Esophagus muscularis mucosa (tissue), 4 donors: Measurements from ENCODE around the gene GNAS-AS1. TPM values are rescaled to one million over a fixed set of nuclear protein-coding genes. Genes with fewer than 3 reads are reported as not detected.

Experiments used
- DNase-seq: peaks from one replicate; pipeline ENCODE4 v3.0.0-alpha.2; 2017; ENCODE audit errors: extremely low spot score
- H3K27ac ChIP-seq, 4 donors: fragments of 200-600 bp; sonication (generic); replicated peaks in 1 of 4; 1 replicate in 3 of 4; 2 replicates in 1 of 4; pipeline ENCODE4 v1.5.1; 2016 to 2019; ENCODE audit warnings: mild to moderate bottlenecking in 1 of 4
- H3K27me3 ChIP-seq, 4 donors: fragments of 200-600 bp; sonication (generic); one replicate each; pipeline versions ENCODE4 v1.5.1 to v1.6.0; 2016 to 2019
- H3K36me3 ChIP-seq, 4 donors: fragments of 200-600 bp; sonication (generic); one replicate each; pipeline ENCODE4 v1.5.1; 2016 to 2019
- H3K4me1 ChIP-seq, 4 donors: fragments of 200-600 bp; sonication (generic); one replicate each; pipeline ENCODE4 v1.5.1; 2016 to 2019
- H3K4me3 ChIP-seq, 4 donors: fragments of 200-600 bp; sonication (generic); 1 replicate in 2 of 4; 2 replicates in 2 of 4; pipeline ENCODE4 v1.5.1; 2016 to 2019; ENCODE audit warnings: mild to moderate bottlenecking in 4 of 4, moderate library complexity in 1 of 4
- H3K9me3 ChIP-seq, 4 donors: fragments of 200-600 bp; sonication (generic); 1 replicate in 3 of 4; 2 replicates in 1 of 4; pipeline ENCODE4 v1.5.1; 2016 to 2019
- EP300 ChIP-seq: sonication (generic); formaldehyde crosslinking; IDR thresholded peaks from one replicate; pipeline ENCODE4 v1.6.1; 2017; ENCODE audit warnings: antibody characterized with exemption
- POLR2A ChIP-seq: fragments of 450-650 bp; IDR thresholded peaks from one replicate; pipeline ENCODE4 v1.6.1; 2017; ENCODE audit warnings: antibody characterized with exemption, moderate library complexity, mild to moderate bottlenecking, low read depth
- POLR2AphosphoS5 ChIP-seq, 2 donors: sonication (generic); formaldehyde crosslinking; IDR thresholded peaks; one replicate each; pipeline ENCODE4 v1.6.1; 2017; ENCODE audit warnings: antibody characterized with exemption in 2 of 2
- WGBS: methylation state at CpG from one replicate; pipeline ENCODE4 v1.1.5; 2018; 5-methylcytosine and 5-hydroxymethylcytosine counted together
- intact Hi-C: fragments of 100-400 bp; cut with DNase I; formaldehyde crosslinking; loops from one replicate; pipeline ENCODE4 v1.15.1; 2023
- total RNA-seq, 4 donors: library from RNA; depleted of rRNA; stranded (reverse); fragments of >200 nt; gene quantifications; one replicate each; pipeline versions ENCODE4 v1.1.0 to v1.2.1, GENCODE V29; 2016
- TF ChIP-seq, protein P1 (sequence below), 3 experiments: fragments of 200-600 bp in 2 of 3; fragments of 450-650 bp in 1 of 3; sonication (generic) in 2 of 3; IDR thresholded peaks; one replicate each; pipeline ENCODE4 v1.5.1; 2017 to 2019; ENCODE audit warnings: antibody characterized with exemption in 3 of 3, mild to moderate bottlenecking in 2 of 3, moderate library complexity in 1 of 3

Gene GNAS-AS1
- total RNA-seq, 4 donors from 2014 or later: 0.13 to 0.42 (median 0.23) TPM; not detected in 1

DNA sequence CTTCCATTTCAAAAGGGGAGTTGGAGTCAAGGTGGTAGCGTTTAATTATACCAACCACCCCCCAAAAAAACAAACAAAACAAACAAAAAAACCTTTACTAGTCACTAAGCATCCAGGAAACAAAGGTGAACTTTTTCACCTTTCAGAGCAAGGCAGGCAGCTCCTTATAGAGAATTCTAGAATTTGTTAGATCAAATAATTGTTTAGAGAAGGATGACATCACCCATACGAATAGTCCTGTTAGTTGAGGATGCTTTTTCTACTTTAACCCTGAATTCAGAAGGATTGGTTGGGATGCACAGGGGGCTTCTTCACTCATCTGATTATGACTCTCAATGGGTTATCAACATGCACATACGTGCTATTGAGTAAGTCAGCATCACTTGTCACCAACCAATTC, 46.1 kb upstream of the GNAS-AS1 start:
- Histone ChIP-seq H3K4me3 (no peak overlapping the region), H3K27me3 (no peaks in the 10 kb centered on the region), H3K9me3 (no peaks in the 10 kb centered on the region), H3K27ac (peak overlapping the region in 2 of 4 donors; percentile 8 to 11), H3K36me3 (peaks cover 0 to 11% (median 6%) of the 10 kb centered on the region in 4 donors), H3K4me1 (peaks cover 86 to 90% (median 90%) of the 10 kb centered on the region in 4 donors)
- no peak for TF ChIP-seq POLR2AphosphoS5 (IDR thresholded peaks at IDR 0.05)
- intact Hi-C loops: no loop called here
- WGBS: 48% methylated on average over 3 of the region's 3 CpGs
- no peak for DNase-seq

DNA sequence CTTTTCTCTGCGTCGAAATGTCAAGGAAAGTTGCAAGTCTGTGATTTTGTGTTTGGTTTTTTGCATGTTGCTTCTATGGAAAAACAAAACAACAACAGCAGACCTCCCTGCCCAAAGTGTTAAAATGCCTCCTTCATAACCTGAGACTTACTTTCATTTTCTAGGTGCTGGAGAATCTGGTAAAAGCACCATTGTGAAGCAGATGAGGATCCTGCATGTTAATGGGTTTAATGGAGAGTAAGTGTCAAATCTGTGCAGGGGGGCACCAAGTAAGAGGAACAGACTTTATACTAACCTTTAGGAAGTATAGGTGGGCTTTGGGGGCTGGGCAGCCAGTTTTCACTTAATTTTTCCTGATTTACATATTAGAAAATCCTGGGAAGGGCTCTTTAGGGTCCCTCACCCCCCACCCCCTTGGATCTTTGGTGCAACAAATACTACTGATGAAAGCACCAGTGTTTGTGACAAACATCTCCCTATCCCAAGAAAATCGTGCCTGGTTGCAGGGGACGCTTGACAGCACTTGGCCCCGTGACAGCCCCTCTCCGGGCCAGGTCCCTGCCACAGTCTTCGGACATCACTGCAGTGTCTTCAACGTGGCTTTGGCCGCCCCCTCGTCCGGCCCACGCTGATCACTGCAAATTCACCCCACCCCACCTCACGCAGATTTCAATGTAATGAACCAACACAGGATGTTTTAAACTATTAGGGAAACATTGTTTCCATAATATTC, 44.9 kb upstream of the GNAS-AS1 start:
- WGBS: 35% methylated on average over 13 of the region's 13 CpGs
- no peaks in the 10 kb centered on the region for H3K9me3 ChIP-seq
- peak overlapping the region; percentile 12 to 21 (median 18) for H3K4me3 ChIP-seq
- intact Hi-C loops: no loop called here
- peak overlapping the region in 2 of 4 donors; percentile 37 to 99 for H3K27ac ChIP-seq
- peaks cover 0 to 11% (median 6%) of the 10 kb centered on the region in 4 donors for H3K36me3 ChIP-seq
- no peaks in the 10 kb centered on the region for H3K27me3 ChIP-seq
- no peak for DNase-seq
- peaks cover 74 to 80% (median 78%) of the 10 kb centered on the region in 4 donors for H3K4me1 ChIP-seq
- TF ChIP-seq EP300 (no peak), POLR2AphosphoS5 (IDR thresholded peaks at IDR 0.05) (no peak), POLR2A (no peak)
- TF ChIP-seq, protein P1, sequence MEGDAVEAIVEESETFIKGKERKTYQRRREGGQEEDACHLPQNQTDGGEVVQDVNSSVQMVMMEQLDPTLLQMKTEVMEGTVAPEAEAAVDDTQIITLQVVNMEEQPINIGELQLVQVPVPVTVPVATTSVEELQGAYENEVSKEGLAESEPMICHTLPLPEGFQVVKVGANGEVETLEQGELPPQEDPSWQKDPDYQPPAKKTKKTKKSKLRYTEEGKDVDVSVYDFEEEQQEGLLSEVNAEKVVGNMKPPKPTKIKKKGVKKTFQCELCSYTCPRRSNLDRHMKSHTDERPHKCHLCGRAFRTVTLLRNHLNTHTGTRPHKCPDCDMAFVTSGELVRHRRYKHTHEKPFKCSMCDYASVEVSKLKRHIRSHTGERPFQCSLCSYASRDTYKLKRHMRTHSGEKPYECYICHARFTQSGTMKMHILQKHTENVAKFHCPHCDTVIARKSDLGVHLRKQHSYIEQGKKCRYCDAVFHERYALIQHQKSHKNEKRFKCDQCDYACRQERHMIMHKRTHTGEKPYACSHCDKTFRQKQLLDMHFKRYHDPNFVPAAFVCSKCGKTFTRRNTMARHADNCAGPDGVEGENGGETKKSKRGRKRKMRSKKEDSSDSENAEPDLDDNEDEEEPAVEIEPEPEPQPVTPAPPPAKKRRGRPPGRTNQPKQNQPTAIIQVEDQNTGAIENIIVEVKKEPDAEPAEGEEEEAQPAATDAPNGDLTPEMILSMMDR (IDR thresholded peaks at IDR 0.05): no peak

DNA sequence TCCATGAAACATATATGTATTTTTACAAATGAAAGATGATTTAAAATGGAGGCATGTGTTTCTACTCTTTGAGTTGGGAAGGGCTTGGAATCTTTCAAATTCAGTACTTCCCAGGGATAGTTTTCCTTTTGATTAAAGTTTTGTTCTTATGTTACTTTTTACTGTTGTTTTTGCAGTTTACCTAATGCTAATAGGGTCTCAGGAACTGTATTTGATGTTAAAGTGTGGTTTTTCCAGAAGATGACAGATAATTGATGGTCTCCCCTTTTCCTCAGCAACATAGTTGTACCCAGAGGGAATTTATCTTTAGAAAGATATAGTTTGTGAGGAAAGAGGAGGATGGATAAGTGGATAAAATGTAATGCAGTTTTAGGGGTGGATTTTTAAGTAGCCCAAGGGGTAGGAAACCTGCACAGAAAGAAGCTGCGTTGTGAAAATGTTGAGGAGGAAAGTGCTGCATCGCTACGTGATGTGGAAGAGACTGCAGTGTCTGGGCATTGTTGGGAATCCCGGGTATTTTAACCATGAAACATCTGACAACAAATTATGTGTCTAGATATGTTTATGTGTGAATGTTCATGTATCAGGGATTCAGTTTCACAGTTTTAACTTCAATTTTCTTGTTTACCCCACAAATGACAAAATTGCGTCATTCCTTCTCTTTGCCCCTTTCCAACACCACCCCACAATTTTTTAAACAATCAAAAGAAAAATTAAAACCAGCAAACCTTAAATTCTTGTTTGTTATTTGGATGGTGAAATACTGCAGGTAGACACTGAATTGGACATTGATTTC, 44.1 kb upstream of the GNAS-AS1 start:
- Histone ChIP-seq H3K4me3 (peak overlapping the region; percentile 12 to 21 (median 18)), H3K27ac (peak overlapping the region in 2 of 4 donors; percentile 37 to 99), H3K4me1 (peaks cover 66 to 78% (median 76%) of the 10 kb centered on the region in 4 donors), H3K27me3 (no peaks in the 10 kb centered on the region), H3K36me3 (peaks cover 0 to 11% (median 6%) of the 10 kb centered on the region in 4 donors), H3K9me3 (no peaks in the 10 kb centered on the region)
- 15% methylated on average over 5 of the region's 5 CpGs for WGBS
- DNase-seq: no peak
- TF ChIP-seq EP300 (no peak), POLR2AphosphoS5 (IDR thresholded peaks at IDR 0.05) (no peak), POLR2A (no peak)
- TF ChIP-seq, protein P1 (IDR thresholded peaks at IDR 0.05): no peak
- intact Hi-C loops: loop anchor here (5.0 kb wide), 2 partner anchors 87 to 137 kb away; partner anchors contain the start of genes ATP5F1E and NELFCD

DNA sequence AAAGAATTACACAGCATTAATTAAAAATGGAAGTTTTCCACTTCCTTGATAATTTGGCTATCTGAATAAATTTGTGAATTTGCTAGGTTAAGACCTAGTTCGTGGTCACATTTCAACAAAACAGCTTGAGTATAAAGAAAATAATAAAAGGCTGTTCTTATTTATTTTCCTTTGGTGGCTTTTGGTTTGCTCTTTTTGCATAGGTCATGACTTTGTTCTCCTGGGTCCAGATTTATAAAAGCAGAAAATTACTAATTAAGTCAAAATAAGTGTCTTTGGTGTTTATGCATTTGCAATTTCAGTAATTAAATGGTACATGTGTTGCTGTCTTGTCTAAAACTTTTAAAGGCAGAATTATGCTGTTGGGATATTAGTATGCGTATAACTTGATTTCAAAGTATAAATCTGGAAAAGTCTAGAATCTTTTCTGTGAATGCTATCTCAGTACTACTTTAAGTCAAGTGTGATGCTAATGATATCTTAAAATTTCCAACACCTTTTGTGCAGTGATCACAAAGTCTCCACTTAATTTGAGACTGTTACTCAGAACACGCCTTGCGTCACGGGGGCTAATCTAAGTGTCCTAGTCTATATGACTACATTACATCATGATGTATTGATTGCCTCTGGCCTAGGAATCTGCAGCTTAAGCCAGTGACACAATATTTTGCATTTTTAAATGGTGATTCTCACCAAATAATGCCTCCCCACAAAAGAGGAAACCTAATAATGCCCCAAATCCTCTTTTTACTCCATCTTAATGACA, 42.8 kb upstream of the GNAS-AS1 start:
- Histone ChIP-seq H3K4me3 (peak overlapping the region; percentile 88 to 95 (median 93)), H3K9me3 (no peaks in the 10 kb centered on the region), H3K36me3 (peaks cover 0 to 3% (median 0%) of the 10 kb centered on the region in 4 donors), H3K4me1 (peaks cover 56 to 67% (median 63%) of the 10 kb centered on the region in 4 donors), H3K27me3 (no peaks in the 10 kb centered on the region), H3K27ac (peak overlapping the region; percentile 99 to 100 (median 99))
- TF ChIP-seq EP300 (no peak), POLR2AphosphoS5 (IDR thresholded peaks at IDR 0.05) (no peak), POLR2A (no peak)
- TF ChIP-seq, protein P1 (IDR thresholded peaks at IDR 0.05): no peak
- 43% methylated on average over 5 of the region's 5 CpGs for WGBS
- DNase-seq: no peak
- intact Hi-C loops: loop anchor here (5.0 kb wide), 2 partner anchors 89 to 139 kb away; partner anchors contain the start of genes ATP5F1E and NELFCD
